ENCODE data around the gene EXOC1L. TPM values are rescaled to one million over a fixed set of nuclear protein-coding genes. Genes with fewer than 3 reads are reported as not detected.
A peak's percentile ranks its signal among the peaks of the same experiment; 100 is the strongest.

Gene EXOC1L
- total RNA-seq, 1 donor from 2014 or later = not detected

DNA sequence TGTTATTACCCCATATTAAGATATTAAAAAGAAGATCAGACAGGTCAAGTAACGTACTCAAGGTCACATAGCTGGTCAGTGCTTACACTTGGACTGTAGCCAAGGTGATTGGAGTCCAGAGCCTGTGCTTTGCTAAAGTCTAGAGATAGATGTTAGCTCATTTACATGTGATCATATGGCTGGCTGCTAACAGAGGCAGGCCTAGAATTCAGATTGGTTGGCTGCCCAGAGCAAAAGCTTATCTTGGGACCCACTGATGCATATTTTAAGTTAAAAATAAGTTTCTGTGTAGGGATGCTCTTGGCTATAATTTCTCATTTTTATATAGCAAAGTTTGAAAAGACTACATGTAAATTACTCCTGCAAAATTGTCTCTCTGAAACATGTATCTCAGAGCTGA, 18.1 kb upstream of the EXOC1L start:
- H3K27ac Mint-ChIP-seq = no peak overlapping the region
- H3K4me1 Mint-ChIP-seq = no peaks in the 10 kb centered on the region
- ChIA-PET POLR2A (no interaction called here), CTCF (no interaction called here)
- TF ChIP-seq, protein P1, sequence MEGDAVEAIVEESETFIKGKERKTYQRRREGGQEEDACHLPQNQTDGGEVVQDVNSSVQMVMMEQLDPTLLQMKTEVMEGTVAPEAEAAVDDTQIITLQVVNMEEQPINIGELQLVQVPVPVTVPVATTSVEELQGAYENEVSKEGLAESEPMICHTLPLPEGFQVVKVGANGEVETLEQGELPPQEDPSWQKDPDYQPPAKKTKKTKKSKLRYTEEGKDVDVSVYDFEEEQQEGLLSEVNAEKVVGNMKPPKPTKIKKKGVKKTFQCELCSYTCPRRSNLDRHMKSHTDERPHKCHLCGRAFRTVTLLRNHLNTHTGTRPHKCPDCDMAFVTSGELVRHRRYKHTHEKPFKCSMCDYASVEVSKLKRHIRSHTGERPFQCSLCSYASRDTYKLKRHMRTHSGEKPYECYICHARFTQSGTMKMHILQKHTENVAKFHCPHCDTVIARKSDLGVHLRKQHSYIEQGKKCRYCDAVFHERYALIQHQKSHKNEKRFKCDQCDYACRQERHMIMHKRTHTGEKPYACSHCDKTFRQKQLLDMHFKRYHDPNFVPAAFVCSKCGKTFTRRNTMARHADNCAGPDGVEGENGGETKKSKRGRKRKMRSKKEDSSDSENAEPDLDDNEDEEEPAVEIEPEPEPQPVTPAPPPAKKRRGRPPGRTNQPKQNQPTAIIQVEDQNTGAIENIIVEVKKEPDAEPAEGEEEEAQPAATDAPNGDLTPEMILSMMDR (IDR thresholded peaks at IDR 0.05) = no peak
- DNase-seq (no peak), ATAC-seq (ENCODE audit: low read depth) (no peak)
- H3K9me3 Mint-ChIP-seq = no peaks in the 10 kb centered on the region
- intact Hi-C loops (cut with micrococcal nuclease) = no loop called here
- no peak overlapping the region for H3K4me3 Mint-ChIP-seq
- H3K27me3 Mint-ChIP-seq = peaks cover 25% of the 10 kb centered on the region
- no peaks in the 10 kb centered on the region for H3K36me3 Mint-ChIP-seq (ENCODE audit: low read depth)

DNA sequence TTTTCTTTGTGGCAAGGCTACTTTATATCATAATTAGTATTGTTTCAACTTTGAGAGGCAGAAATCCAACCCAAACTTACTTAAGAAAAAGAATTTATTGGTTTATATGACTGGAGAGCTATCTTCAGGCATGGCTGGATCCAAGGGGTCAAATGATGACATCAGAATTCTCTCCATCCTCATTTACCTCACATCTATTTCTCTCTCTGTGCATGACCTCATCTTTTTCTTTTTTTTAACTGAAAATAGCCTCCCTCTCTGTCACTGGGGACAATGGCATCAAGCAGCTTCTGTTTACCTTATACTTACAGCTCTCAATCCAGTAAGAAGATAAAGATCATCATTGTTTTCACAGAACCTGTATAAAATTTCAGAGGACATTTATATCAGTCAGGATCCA, 12.0 kb upstream of the EXOC1L start:
- Mint-ChIP-seq H3K4me3 (no peak overlapping the region), H3K9me3 (no peaks in the 10 kb centered on the region), H3K36me3 (ENCODE audit: low read depth) (no peaks in the 10 kb centered on the region), H3K27me3 (peaks cover 31% of the 10 kb centered on the region), H3K27ac (no peak overlapping the region), H3K4me1 (no peaks in the 10 kb centered on the region)
- ATAC-seq (ENCODE audit: low read depth) (no peak), DNase-seq (no peak)
- POLR2A ChIA-PET = no interaction called here
- CTCF ChIA-PET = no interaction called here
- intact Hi-C loops (cut with micrococcal nuclease) = no loop called here
- TF ChIP-seq, protein P1 (IDR thresholded peaks at IDR 0.05) = no peak

DNA sequence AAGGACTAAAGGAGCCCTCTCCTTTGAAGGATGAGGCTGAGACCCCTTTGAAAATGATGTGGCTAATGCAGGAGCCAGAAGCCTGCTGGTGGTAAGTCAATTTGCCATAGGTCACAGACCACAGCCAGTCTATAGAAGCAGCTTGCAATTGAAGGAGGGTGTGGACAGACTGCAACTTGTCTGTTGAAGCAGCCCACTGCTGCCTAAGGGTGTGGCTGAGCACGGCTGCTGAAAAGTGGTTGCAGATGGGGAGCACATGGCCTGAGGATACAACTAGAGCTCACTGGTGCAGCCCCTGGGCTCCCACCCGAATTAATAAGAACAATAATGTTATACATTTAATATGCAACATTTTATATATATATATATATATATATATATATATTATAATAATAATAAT, 11.4 kb upstream of the EXOC1L start:
- intact Hi-C loops (cut with micrococcal nuclease) = no loop called here
- Mint-ChIP-seq H3K4me3 (no peak overlapping the region), H3K27ac (no peak overlapping the region), H3K9me3 (peaks cover 4% of the 10 kb centered on the region), H3K4me1 (no peaks in the 10 kb centered on the region), H3K27me3 (peaks cover 35% of the 10 kb centered on the region), H3K36me3 (ENCODE audit: low read depth) (no peaks in the 10 kb centered on the region)
- no peak for ATAC-seq (ENCODE audit: low read depth)
- CTCF ChIA-PET = no interaction called here
- TF ChIP-seq, protein P1 (IDR thresholded peaks at IDR 0.05) = no peak
- no peak for DNase-seq
- POLR2A ChIA-PET = no interaction called here

DNA sequence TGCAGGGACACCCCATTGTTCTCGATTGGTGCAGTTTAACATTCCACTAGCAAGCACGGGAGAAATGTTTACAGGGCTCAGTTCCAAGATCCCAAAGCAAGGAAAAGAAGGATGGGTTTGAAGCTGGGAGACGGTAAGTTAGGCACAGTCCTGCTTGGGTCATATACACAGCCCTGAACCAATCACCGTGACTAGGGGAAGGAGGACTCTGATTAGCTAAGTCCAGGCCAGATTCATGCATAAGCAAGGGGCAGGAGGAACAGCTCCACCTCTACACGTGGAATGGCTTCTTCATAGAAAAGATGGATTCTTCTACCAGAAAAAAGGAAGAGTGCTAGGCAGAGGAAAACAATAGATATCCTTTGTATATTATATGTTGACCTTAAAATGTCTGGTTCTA, 11.0 kb upstream of the EXOC1L start:
- ChIA-PET CTCF (no interaction called here), POLR2A (no interaction called here)
- H3K9me3 Mint-ChIP-seq = peaks cover 4% of the 10 kb centered on the region
- H3K4me1 Mint-ChIP-seq = no peaks in the 10 kb centered on the region
- peaks cover 35% of the 10 kb centered on the region for H3K27me3 Mint-ChIP-seq
- H3K4me3 Mint-ChIP-seq = no peak overlapping the region
- no peak for ATAC-seq (ENCODE audit: low read depth)
- H3K36me3 Mint-ChIP-seq (ENCODE audit: low read depth) = no peaks in the 10 kb centered on the region
- TF ChIP-seq, protein P1 (IDR thresholded peaks at IDR 0.05) = no peak
- DNase-seq = no peak
- H3K27ac Mint-ChIP-seq = peak overlapping the region; percentile 6
- intact Hi-C loops (cut with micrococcal nuclease) = no loop called here

DNA sequence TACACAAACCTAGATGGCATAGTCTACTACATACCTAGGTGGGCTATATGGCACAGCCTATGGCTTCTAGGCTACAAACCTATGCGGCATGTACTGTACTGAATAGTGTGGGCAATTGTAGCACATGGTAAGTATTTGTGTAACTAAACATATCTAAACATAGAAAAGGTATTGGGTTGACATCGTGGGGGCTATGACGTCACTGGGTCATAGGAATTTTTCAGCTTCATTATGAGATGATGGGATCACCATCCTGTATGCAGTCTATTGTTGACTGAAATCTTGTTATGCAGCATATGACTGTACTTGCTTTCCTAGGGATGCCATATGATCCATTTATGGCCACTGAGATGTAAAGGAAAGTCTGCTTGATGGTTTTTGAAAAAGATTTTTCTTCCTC, 1.9 kb upstream of the EXOC1L start:
- no peak for DNase-seq
- TF ChIP-seq, protein P1 (IDR thresholded peaks at IDR 0.05) = no peak
- Mint-ChIP-seq H3K27me3 (peaks cover 17% of the 10 kb centered on the region), H3K4me3 (no peak overlapping the region), H3K4me1 (peaks cover 3% of the 10 kb centered on the region), H3K27ac (no peak overlapping the region), H3K9me3 (peaks cover 7% of the 10 kb centered on the region), H3K36me3 (ENCODE audit: low read depth) (no peaks in the 10 kb centered on the region)
- intact Hi-C loops (cut with micrococcal nuclease) = no loop called here
- CTCF ChIA-PET = no interaction called here
- no peak for ATAC-seq (ENCODE audit: low read depth)
- POLR2A ChIA-PET = no interaction called here
